DMS 273 treated with DMSO at 0.1 percent for 48 hours (cell line): ENCODE data around the gene SLC17A2.
"Not testable (repeated sequence)": the region's sequence is repeated elsewhere in the genome, so short reads cannot be mapped to it uniquely, and the experiment has no call there.

Experiments
- DNase-seq: peaks from one replicate; lab custom pipeline; 2025; lab: John Stamatoyannopoulos, UW

SLC17A2 gene

GRCh38 chr6:25951296-25952032 lies 21.0 kb upstream of the SLC17A2 start:
- no peak for DNase-seq

DNA sequence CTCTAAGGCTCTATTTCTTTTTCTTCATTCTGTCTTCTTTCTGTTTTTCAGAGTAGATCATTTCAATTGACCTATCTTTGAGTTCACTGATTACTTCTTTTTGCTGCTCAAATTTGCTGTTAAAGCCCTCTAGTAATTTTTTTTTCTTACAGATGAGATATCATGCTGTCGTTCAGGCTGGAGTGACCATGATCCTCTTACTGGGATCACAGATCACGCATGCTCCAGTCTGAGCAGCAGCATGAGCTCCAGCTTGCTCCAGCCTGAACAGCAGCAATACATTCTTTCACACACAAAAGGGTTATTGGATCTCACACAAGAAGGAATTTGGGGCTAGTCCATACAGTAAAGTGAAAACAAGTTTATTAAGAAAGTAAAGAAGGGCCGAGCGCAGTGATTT lies 19.8 kb upstream of the SLC17A2 start:
- no peak for DNase-seq

DNA sequence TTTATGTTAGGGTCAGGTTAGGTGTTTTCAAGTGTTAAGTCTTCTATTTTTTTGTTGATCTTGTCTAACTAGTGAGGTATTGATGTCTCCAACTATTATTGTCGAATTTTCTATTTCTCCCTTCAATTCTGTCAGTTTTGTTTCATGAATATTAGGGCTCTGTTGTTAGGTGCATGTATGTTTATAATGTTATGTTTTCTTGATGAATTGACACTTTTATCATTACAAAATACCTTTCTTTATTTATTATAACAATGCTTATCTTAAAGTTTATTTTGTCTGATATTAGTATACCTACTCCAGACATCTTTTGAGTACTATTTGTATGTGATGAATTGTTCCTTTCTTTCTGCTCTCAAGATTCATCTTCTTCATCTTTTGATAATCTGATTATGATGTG lies 19.2 kb upstream of the SLC17A2 start:
- DNase-seq: no peak

DNA sequence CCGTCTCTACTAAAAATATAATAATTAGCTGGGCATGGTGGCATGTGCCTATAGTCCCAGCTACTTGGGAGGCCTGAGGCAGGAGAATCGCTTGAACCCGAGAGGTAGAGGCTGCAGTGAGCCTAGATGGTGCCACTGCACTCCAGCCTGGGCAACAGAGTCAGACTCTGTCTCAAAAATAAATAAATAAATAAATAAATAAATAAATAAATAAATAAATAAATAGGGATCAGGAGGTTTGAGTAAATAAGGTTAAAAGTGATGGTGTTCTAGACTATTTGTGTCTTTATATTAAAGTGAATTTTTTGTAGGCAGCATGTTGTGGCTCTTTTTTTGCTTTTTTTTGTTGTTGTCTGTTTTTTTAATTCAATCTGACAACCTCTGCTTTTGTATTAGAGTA lies 17.0 kb upstream of the SLC17A2 start:
- DNase-seq: not testable (repeated sequence)

GRCh38 chr6:25946631-25947030 lies 16.1 kb upstream of the SLC17A2 start:
- no peak for DNase-seq

- not testable (repeated sequence) for DNase-seq
These were observed 15.2 kb upstream of the SLC17A2 start for GRCh38 chr6:25945738-25946137.

DNA sequence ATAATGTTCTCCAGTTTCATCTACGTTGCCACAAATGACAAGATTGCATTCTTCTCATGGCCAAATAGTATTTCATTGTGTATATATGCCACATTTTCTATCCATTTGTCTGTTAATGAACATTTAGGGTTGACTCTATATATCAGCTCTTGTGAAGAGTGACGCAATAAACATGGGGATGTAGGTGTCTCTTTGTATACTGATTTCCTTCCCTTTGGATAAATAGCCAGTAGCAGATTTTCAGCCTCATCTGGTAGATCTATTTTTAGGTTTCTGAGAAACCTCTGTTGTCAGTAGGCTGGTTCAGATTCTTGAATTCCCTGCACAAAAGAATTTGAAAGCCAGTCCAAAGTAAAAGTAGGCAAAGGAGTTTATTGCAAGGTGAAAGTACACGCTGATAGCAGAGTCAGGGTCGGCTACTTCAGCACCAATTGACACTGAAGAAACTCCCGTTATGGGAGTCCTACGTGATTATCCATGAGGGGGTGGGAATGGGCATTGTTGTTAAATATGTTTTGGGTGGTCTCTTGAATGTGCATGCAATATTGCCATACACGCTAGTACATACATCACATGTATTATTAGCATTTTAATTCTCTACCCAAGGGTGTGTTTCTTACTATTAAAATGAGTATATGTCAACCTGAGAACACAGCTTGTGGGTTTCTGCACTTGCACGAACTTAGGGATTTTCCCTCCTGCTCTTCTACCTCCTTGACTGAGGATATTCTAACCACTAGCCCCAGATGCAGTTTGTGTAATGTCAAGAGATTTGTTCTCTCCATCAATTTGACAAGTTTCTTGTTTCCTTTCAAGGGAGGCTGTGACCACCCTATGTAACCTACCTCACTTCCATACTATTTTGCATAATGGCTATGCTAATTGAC lies 14.4 kb upstream of the SLC17A2 start:
- no peak for DNase-seq

DNA sequence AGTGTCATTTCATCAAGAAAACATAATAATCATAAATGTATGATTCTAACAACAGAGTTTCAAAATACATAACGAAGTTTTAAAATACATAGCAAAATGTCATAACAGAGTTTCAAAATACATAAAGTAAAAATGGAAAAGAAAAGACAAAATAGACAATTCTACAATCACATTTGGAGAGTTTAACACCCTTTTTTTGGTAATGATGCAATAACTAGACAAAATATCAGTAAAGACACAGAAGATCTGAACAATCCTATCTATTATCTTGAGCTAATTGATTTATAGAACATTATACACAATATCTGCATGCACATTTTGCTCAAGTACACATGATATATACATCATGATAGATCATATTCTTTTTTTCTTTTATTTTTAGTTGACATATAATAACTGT lies 13.4 kb upstream of the SLC17A2 start:
- DNase-seq: no peak

DNA sequence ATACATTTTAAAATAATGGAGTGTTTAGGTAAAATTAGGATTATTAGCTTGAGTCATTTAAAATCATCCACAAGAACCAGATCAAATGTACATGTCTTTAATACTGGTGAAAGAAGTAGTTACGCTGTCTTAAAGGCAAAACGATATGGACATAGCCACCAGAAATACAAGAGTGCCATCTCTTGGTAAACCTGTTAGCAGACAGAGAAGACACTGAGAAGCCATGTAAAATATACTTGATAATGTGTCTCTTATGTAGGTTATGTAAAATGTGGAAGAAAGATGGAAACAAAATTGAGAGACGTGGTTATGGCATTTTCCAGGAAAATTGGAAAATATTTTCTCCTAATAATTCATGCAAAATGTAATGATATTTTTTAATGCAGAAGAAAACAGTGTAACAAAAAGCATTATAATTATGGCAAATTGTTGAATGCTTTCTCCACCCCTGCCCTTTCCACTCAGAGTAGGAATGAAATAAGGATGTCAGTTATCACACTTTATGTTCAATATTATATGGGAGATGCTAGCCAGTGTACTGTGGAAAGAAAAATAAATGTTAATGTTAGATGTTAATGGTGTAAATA lies 12.2 kb upstream of the SLC17A2 start:
- DNase-seq: no peak

DNA sequence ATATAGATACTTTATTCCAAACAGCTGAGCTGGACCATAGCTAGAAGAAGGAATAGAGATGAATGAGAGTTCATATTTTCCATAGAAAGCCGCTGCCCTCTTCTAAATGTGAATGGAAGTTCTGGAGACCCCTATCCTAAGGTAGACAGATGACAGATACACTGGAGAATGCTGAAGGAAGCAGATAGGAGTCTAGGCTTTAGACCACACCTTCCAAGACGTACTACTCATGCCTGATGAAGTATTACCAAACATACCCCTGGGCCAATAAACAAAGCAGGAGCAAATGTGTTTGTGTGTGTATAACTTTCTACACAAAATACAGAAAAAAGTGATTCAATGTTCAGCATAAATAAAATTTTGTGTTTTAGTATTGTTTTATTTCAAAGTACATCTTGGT lies 9.1 kb upstream of the SLC17A2 start:
- DNase-seq: no peak

- no peak for DNase-seq
These were observed 5.5 kb upstream of the SLC17A2 start for GRCh38 chr6:25935953-25936352.

- DNase-seq: no peak
These were observed 4.3 kb upstream of the SLC17A2 start for GRCh38 chr6:25934735-25935313.

GRCh38 chr6:25934156-25934555 lies 3.7 kb upstream of the SLC17A2 start:
- DNase-seq: no peak

GRCh38 chr6:25931411-25931709 lies 869 bp upstream of the SLC17A2 start:
- DNase-seq: no peak

GRCh38 chr6:25929785-25930184 lies 706 bp downstream of the SLC17A2 start:
- not testable (repeated sequence) for DNase-seq

GRCh38 chr6:25928562-25929324 lies 1.7 kb downstream of the SLC17A2 start:
- no peak for DNase-seq

GRCh38 chr6:25927756-25928216 lies 2.7 kb downstream of the SLC17A2 start:
- DNase-seq: no peak

DNA sequence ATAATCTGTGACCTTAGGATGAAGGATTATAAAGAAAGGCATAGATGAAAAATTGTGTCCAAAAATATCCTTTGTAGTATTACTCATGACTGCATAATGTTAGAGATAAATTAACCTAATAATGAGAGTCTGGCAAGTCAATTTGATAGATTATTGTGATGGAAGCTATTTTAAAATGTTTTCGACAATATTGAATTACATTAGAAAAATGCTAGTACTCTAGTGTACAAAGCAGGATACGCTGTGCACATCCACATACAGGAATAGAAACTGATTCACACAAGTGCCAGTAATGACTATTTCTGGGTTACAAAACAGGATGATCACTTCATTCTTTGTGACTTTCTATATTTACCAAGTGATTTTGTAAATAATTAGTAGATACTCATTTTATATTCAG lies 3.3 kb downstream of the SLC17A2 start:
- no peak for DNase-seq

GRCh38 chr6:25925876-25926275 lies 4.6 kb downstream of the SLC17A2 start:
- no peak for DNase-seq

- DNase-seq: no peak
These were observed 8.2 kb downstream of the SLC17A2 start for GRCh38 chr6:25922301-25922700.

DNA sequence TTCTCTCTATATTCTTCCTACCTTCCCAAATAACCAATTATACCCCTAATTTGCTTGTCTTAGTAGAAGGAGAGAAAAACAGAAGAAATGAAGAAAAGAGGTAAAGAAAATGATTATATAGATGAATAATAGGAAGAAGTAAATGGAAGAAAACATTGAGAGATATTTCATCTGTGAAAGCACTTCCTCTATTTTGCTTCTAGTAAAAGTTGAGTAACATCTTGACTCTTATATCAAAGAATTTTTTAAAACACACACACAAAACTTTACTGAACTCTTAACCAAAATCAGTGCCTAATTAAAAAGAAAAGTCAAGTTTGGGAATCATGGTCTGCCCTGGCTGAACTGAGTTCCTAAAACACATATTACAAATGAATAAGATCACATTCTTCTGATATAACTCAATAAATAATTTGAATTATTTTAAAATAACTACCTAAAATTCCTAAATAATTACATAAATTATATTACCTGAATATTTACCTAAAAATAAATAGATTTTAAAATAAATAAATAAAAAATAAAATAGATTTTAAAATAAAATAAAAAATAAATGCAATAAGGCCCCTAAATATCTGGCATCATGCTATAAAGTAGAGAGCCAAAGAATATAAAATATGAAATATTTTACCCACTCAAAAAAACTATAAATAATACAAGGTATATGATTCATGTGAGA lies 8.8 kb downstream of the SLC17A2 start:
- DNase-seq: no peak
